ENCODE measurements around the gene C1orf35. TPM values are rescaled to one million over a fixed set of nuclear protein-coding genes. Genes with fewer than 3 reads are reported as not detected.

The C1orf35 gene
- total and polyA plus RNA-seq, 2 experiments from 2014 or later: 36.2 to 43.7 TPM

- peaks cover 12% of the 10 kb centered on the region for H3K4me1 ChIP-seq (ENCODE audit: low read depth)
- no peak for DNase-seq (ENCODE audit: low read depth in 1 of 2, low spot score in 1 of 2)
- TF ChIP-seq CTCF (IDR thresholded peaks at IDR 0.05; ENCODE audit: low read depth, low read length): no peak
- H3K27ac ChIP-seq: no peak overlapping the region
- peaks cover 7% of the 10 kb centered on the region for H3K36me3 ChIP-seq
- no peaks in the 10 kb centered on the region for H3K27me3 ChIP-seq
- no peaks in the 10 kb centered on the region for H3K9me3 ChIP-seq (ENCODE audit: low read depth)
- no peak overlapping the region for H3K4me3 ChIP-seq
These were observed 9.8 kb downstream of the C1orf35 start for GRCh38 chr1:228093050-228093906.

GRCh38 chr1:228092342-228093049 is 10.6 kb downstream of the C1orf35 start:
- Histone ChIP-seq H3K9me3 (ENCODE audit: low read depth) (no peaks in the 10 kb centered on the region), H3K36me3 (peaks cover 3% of the 10 kb centered on the region), H3K4me1 (ENCODE audit: low read depth) (peaks cover 20% of the 10 kb centered on the region), H3K27me3 (no peaks in the 10 kb centered on the region), H3K27ac (no peak overlapping the region), H3K4me3 (no peak overlapping the region)
- TF ChIP-seq CTCF (IDR thresholded peaks at IDR 0.05; ENCODE audit: low read depth, low read length): no peak
- no peak for DNase-seq (ENCODE audit: low read depth in 1 of 2, low spot score in 1 of 2)

DNA sequence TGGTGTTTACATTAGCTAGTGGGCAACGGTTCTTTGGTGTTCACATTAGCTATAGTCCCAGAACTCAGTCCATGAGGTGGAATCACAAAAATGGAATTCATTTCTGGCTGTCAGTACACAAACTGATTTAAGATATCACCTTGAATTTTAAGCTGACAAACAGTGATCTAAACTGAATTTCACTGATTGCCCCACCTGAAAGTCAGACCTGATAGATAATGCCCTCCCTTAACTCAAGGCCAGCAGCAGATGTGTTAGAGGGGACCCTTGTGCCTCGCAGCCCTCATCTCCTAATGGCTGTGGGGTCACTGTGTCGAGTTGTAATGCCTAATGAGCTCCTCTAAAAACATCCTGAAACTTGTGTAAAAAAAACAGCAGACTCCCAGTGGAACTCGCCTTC is 12.0 kb downstream of the C1orf35 start:
- H3K27ac ChIP-seq: peak overlapping the region; percentile 23
- peaks cover 3% of the 10 kb centered on the region for H3K36me3 ChIP-seq
- H3K4me3 ChIP-seq: no peak overlapping the region
- H3K27me3 ChIP-seq: no peaks in the 10 kb centered on the region
- TF ChIP-seq CTCF (IDR thresholded peaks at IDR 0.05; ENCODE audit: low read depth, low read length): no peak
- no peaks in the 10 kb centered on the region for H3K9me3 ChIP-seq (ENCODE audit: low read depth)
- no peak for DNase-seq (ENCODE audit: low read depth in 1 of 2, low spot score in 1 of 2)
- peaks cover 32% of the 10 kb centered on the region for H3K4me1 ChIP-seq (ENCODE audit: low read depth)

DNA sequence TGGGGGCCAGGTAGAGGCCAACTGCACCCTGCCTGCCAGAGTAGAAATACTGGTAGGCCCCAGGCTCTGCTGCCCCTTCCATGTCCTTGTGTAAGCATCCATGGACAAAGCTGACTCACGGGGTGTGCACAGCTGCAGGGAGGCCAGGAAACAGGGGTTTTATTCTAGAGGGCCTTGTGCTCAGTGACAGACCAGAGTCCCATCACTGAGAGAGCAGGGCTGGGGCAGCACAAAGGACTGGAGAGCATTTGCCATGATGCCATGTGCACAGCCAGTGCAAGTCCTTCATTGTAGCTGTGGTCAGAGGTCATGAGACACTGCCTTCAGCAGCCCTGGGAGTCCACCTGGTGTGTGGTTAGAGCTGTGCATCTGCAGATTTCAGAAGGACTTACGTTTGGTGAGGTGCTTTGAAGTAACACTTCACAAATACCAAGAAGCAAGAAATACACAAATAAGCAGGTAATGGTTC is 12.5 kb downstream of the C1orf35 start:
- Histone ChIP-seq H3K27me3 (no peaks in the 10 kb centered on the region), H3K4me1 (ENCODE audit: low read depth) (peaks cover 37% of the 10 kb centered on the region), H3K36me3 (peaks cover 3% of the 10 kb centered on the region), H3K9me3 (ENCODE audit: low read depth) (no peaks in the 10 kb centered on the region), H3K4me3 (no peak overlapping the region), H3K27ac (no peak overlapping the region)
- TF ChIP-seq CTCF (IDR thresholded peaks at IDR 0.05; ENCODE audit: low read depth, low read length): no peak
- DNase-seq (ENCODE audit: low read depth in 1 of 2, low spot score in 1 of 2): peak in 1 of 2 donors; percentile 15

DNA sequence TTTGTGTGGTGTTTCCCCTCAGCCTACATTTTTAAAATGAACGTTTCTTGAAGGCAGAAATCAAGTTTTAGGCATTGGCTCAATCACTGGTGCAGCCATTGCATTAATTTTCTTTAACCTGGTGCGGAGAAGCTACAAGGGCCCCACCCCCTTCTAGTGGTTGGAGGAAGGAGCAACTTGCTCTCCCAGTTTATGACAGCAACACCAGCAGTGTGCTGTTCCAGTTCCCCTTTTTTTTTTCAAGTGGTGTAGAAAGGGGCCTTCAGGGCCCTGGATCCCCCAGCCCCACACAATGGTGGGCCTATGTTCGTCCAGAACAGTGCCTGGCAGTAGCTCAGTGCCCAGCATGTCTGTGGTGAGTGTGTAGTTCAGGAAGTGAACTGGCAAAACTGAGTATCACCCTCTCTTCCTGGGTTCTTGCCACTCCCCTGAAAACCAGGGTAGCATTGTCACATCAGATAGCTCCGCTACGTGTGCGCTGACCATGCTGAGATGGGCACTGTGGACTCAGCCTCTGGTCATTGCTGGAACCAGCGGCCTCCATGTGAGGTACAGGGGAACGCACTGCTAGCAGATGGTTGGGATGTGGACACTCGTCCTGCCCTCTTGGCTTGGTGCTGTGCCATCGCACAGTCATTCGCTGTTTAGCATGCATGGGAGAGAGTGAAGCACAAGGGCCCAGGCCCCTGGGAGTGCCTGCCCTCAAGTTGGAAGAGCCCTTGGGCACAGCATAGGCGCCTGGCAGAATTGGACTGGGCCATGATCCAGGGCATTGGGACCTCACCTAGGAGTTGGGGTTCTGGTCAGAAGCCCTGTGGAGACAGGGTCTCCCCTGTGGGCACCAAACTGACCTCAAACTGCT is 13.4 kb downstream of the C1orf35 start:
- peaks cover 3% of the 10 kb centered on the region for H3K36me3 ChIP-seq
- H3K27me3 ChIP-seq: no peaks in the 10 kb centered on the region
- no peak for TF ChIP-seq CTCF (IDR thresholded peaks at IDR 0.05; ENCODE audit: low read depth, low read length)
- DNase-seq (ENCODE audit: low read depth in 1 of 2, low spot score in 1 of 2): no peak
- no peaks in the 10 kb centered on the region for H3K9me3 ChIP-seq (ENCODE audit: low read depth)
- H3K4me1 ChIP-seq (ENCODE audit: low read depth): peaks cover 46% of the 10 kb centered on the region
- no peak overlapping the region for H3K27ac ChIP-seq
- no peak overlapping the region for H3K4me3 ChIP-seq
